Karpas-422 (cell line): ENCODE measurements around the gene TOP1. TPM values are rescaled to one million over a fixed set of nuclear protein-coding genes. Genes with fewer than 3 reads are reported as not detected.
"Not testable (repeated sequence)": the region's sequence is repeated elsewhere in the genome, so short reads cannot be mapped to it uniquely, and the experiment has no call there.

Source experiments
- DNase-seq: peaks from one replicate; pipeline ENCODE4 v3.0.0-alpha.2; 2015
- H2AFZ ChIP-seq: fragments of 200-600 bp; sonication (generic); 2 replicates; pipeline ENCODE4 v1.6.1; 2014; ENCODE audit warnings: antibody characterized with exemption, low read length, mixed read lengths
- H3K27ac ChIP-seq: fragments of 200-600 bp; sonication (generic); 2 replicates; pipeline ENCODE4 v1.5.1; 2014; ENCODE audit warnings: mild to moderate bottlenecking, low read length, moderate library complexity
- H3K27me3 ChIP-seq: fragments of 200-600 bp; sonication (generic); 2 replicates; pipeline ENCODE4 v1.6.1; 2014; ENCODE audit warnings: low read length, mixed read lengths
- H3K36me3 ChIP-seq: fragments of 200-600 bp; sonication (generic); 2 replicates; pipeline ENCODE4 v1.6.1; 2014; ENCODE audit warnings: low read length, mixed read lengths; ENCODE audit not compliant: insufficient read depth
- H3K4me1 ChIP-seq: fragments of 200-600 bp; sonication (generic); 2 replicates; pipeline ENCODE4 v1.6.1; 2014; ENCODE audit warnings: mild to moderate bottlenecking, low read length, mixed read lengths
- H3K4me2 ChIP-seq: fragments of 200-600 bp; sonication (generic); 2 replicates; pipeline ENCODE4 v1.6.1; 2014; ENCODE audit warnings: low read length, low read depth, mild to moderate bottlenecking; ENCODE audit not compliant: poor library complexity, severe bottlenecking
- H3K4me3 ChIP-seq: fragments of 200-600 bp; sonication (generic); 2 replicates; pipeline ENCODE4 v1.5.1; 2014; ENCODE audit warnings: mild to moderate bottlenecking, antibody characterized with exemption, low read length, mixed read lengths
- H3K79me2 ChIP-seq: fragments of 200-600 bp; sonication (generic); 2 replicates; pipeline ENCODE4 v1.6.1; 2014; ENCODE audit warnings: mild to moderate bottlenecking, low read length, mixed read lengths
- H3K9ac ChIP-seq: fragments of 200-600 bp; sonication (generic); 2 replicates; pipeline ENCODE4 v1.6.0; 2014; ENCODE audit warnings: low read length
- H3K9me2 ChIP-seq: fragments of 200-600 bp; sonication (generic), shearing (Covaris generic); replicated peaks from 2 replicates; pipeline ENCODE4 v1.6.0; 2014; ENCODE audit warnings: mild to moderate bottlenecking, low read length, moderate library complexity; ENCODE audit not compliant: insufficient read depth
- H3K9me3 ChIP-seq: fragments of 300-700, 200-600 bp; sonication (generic); 2 replicates; pipeline ENCODE4 v1.6.1; 2014; ENCODE audit warnings: low read length, mixed read lengths
- H4K20me1 ChIP-seq: fragments of 200-600 bp; sonication (generic); 2 replicates; pipeline ENCODE4 v1.6.1; 2014; ENCODE audit warnings: mild to moderate bottlenecking, antibody characterized with exemption, low read length, low read depth; ENCODE audit not compliant: insufficient read depth
- total RNA-seq: library from RNA; depleted of rRNA; stranded (reverse); fragments of >200 nt; shearing (Covaris generic); gene quantifications from 2 replicates; pipeline ENCODE4 v1.2.3, GENCODE V29; 2014; ENCODE audit warnings: low replicate concordance

Gene TOP1
- total RNA-seq, 1 experiment from 2014 or later = 101 TPM

DNA sequence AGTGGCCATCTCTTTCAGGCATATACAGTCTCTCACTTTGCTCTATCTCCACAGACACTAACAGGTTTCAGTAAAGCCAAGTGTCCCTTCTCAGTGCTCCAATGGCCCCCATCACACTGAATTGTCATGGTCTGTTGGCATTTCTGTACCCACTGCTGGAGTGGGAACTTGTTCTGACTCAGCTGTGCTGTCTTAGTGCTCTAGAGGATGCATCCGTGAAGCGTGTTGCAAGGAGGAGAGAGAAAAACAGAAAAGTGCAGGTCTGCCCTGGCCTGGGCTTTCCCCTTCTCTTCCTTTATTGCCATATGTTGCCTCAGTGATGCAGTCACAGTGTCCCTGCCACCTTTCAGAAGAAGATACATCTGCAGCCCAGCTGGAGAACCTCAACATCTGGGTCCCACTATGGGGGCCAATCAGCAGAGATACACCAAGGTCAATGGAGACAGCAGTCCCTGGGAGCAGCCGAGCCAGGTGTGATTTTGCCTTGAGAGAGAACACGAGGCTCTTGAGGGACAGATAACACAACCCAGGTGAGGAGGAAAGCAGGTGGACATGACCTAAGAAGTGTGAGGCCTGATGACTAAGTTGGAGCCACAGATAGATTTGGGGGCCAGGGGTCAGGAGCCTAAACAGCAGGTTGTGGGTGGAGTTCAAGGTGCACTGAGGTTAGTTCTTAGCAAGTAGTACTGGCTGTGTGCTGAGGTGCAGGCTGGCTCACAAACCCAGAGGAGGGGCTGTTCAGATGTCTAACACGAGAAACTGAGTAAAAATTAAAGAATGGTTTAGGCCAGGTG is 103.2 kb downstream of the TOP1 start:
- Histone ChIP-seq H4K20me1 (no peaks in the 10 kb centered on the region), H3K9me3 (no peaks in the 10 kb centered on the region), H3K79me2 (no peaks in the 10 kb centered on the region), H3K27me3 (no peaks in the 10 kb centered on the region), H3K4me3 (no peak overlapping the region), H3K9ac (no peak overlapping the region; the same call in 1 of the 2 replicates), H3K36me3 (peaks cover 12% of the 10 kb centered on the region), H3K4me2 (no peak overlapping the region), H2AFZ (no peak overlapping the region), H3K27ac (peak overlapping the region; percentile 32), H3K9me2 (no peaks in the 10 kb centered on the region), H3K4me1 (peaks cover 44% of the 10 kb centered on the region)
- no peak for DNase-seq

DNA sequence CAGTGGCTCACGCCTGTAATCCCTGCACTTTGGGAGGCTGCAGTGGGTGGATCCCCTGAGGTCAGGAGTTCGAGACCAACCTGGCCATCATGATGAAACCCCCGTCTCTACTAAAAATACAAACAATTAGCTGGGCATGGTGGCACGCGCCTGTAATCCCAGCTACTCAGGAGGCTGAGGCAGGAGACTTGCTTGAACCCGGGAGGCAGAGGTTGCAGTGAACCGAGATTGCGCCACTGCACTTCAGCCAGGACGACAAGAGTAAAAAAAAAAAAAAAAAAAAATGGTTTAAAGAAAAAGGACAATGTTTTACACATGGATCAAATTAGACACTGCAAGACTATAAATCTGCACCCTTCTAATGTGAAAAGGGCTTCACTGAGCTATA is 103.8 kb downstream of the TOP1 start:
- DNase-seq = not testable (repeated sequence)

DNA sequence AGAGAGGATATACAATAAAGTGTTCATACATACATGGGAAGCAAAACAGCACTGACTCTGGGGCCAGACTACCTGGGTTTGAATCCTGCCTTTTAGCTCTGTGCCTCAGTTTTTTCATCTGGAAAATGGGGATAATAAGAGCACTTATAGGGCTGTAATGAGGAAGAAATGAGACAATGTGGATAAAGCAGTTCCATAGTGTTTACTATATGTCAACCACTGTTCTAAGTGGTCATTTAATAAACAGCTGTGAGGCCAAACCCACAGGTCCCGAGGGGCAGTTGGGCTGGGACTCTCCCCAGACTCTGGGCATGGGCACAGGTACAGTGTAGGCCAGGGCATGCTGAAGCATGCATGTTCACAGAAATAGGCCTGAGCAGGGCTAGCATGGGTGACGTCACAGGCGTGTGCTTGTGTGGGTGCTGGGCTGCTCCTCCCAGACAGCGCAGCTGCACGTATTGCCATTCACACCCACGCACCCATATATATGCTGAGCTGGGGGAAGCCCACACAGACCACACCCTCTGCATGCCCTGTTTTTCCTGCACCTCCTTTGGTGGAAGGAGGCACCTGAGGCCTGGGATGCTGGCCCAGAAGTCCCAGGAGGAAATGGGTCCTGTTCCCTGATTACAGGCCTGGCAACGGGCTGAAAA is 105.2 kb downstream of the TOP1 start:
- H3K27ac ChIP-seq = peak overlapping the region; percentile 65
- peak; percentile 85 for DNase-seq
- H3K9me2 ChIP-seq = no peaks in the 10 kb centered on the region
- no peaks in the 10 kb centered on the region for H3K27me3 ChIP-seq
- H2AFZ ChIP-seq = no peak overlapping the region
- no peaks in the 10 kb centered on the region for H4K20me1 ChIP-seq
- H3K4me2 ChIP-seq = no peak overlapping the region
- peaks cover 5% of the 10 kb centered on the region; the same call in 1 of the 2 replicates for H3K36me3 ChIP-seq
- H3K79me2 ChIP-seq = peaks cover 15% of the 10 kb centered on the region
- no peak overlapping the region for H3K4me3 ChIP-seq
- H3K9me3 ChIP-seq = no peaks in the 10 kb centered on the region
- no peak overlapping the region for H3K9ac ChIP-seq
- peaks cover 51% of the 10 kb centered on the region for H3K4me1 ChIP-seq

More for the DNA sequence above, 103.8 kb downstream of the TOP1 start:
- not testable (repeated sequence) for H4K20me1 ChIP-seq, H3K27ac ChIP-seq, H3K9me2 ChIP-seq, H3K27me3 ChIP-seq, H3K4me3 ChIP-seq, H2AFZ ChIP-seq, H3K4me2 ChIP-seq, H3K9ac ChIP-seq, H3K9me3 ChIP-seq, H3K79me2 ChIP-seq, H3K36me3 ChIP-seq
- peaks cover 44% of the 10 kb centered on the region for H3K4me1 ChIP-seq

DNA sequence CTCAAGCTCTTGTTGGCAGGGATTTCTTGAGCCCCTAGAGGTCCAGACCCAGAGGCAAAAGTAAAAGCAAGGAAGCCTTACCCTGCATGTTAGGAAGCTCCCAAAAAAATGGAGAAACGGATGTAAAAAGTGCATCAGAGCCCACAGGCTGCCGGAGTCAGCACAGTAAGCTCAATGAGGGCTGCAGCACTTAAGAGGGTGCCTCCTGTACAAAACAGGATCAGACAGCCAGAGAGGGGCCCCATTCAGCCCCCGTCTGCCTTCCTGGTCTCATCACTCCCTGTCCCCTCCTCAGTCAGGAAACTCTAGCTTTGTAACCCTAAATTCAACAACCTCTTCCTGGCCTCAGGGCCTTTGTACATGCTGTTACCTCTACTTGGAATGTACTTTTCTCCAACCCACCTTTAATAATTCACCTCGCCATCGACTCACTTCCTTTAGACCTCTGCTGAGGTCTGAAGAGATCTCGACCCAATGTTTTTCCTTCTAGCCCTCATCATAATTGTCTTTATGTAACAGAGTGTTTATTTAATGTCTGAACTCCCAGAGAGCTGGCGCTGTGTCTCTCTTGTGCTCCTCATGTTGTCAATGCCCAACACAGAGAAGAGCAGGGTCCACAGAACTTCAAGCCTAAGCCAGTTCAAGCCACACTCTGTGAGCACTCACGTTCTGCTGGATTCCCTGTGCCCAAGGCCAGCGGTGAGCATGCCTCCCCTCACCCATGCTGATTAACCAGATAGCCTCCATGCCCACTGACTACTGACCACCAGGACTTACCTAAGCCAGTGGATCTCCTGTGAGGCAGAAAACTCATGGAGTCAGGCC is 106.0 kb downstream of the TOP1 start:
- peak overlapping the region; percentile 65 for H3K27ac ChIP-seq
- H3K4me1 ChIP-seq = peaks cover 58% of the 10 kb centered on the region
- H3K9ac ChIP-seq = no peak overlapping the region

DNA sequence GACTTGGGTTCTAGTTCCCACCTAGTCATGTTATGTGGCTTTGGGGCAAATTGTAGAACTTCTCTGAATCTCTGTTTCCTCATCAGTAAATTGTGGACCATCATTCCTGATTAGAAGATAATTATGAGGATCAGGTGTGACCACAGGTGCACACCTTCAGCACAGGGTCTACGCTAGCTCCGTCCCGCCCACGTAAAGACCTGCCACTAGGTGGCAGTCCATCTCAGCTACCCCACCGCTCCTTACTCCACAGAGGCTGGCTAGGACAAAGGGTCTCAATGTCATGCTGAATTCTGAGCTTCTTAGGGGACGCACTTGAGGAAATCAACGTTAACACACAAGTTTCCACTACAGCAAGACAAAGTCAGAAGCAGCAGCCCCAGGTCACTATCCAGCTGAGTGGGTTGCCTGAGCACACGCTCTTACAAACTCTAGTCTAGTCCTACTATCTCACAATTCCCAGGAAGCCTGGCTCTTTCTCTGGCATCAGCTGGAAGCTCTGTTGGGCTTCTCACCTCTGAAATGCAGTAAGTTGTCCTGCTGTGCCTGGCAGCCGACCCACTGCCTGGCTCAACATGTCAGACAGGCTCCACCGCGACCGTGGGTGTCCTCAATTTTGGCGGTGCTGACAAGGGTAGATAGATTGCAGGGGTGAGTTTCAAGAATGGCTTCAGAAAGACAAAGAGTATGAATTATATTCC is 106.7 kb downstream of the TOP1 start:
- Histone ChIP-seq H2AFZ (no peak overlapping the region), H3K4me1 (peaks cover 66% of the 10 kb centered on the region), H3K9me3 (no peaks in the 10 kb centered on the region), H3K9me2 (no peaks in the 10 kb centered on the region), H3K36me3 (peaks cover 3% of the 10 kb centered on the region; the same call in 1 of the 2 replicates), H3K27ac (0 out of 2 replicates have a peak overlapping the region, but pooled peaks have one; percentile 65), H3K4me3 (no peak overlapping the region), H3K79me2 (peaks cover 30% of the 10 kb centered on the region), H3K4me2 (peak overlapping the region; percentile 74), H3K9ac (no peak overlapping the region), H3K27me3 (no peaks in the 10 kb centered on the region), H4K20me1 (peaks cover 4% of the 10 kb centered on the region; the same call in 1 of the 2 replicates)
- DNase-seq = peak; percentile 89

More for the DNA sequence above, 106.0 kb downstream of the TOP1 start:
- Histone ChIP-seq H3K27me3 (no peaks in the 10 kb centered on the region), H3K4me3 (no peak overlapping the region), H2AFZ (no peak overlapping the region), H4K20me1 (peaks cover 4% of the 10 kb centered on the region; the same call in 1 of the 2 replicates), H3K79me2 (peaks cover 22% of the 10 kb centered on the region), H3K4me2 (peak overlapping the region; percentile 74), H3K36me3 (peaks cover 5% of the 10 kb centered on the region; the same call in 1 of the 2 replicates), H3K9me2 (no peaks in the 10 kb centered on the region), H3K9me3 (no peaks in the 10 kb centered on the region)
- DNase-seq = no peak

DNA sequence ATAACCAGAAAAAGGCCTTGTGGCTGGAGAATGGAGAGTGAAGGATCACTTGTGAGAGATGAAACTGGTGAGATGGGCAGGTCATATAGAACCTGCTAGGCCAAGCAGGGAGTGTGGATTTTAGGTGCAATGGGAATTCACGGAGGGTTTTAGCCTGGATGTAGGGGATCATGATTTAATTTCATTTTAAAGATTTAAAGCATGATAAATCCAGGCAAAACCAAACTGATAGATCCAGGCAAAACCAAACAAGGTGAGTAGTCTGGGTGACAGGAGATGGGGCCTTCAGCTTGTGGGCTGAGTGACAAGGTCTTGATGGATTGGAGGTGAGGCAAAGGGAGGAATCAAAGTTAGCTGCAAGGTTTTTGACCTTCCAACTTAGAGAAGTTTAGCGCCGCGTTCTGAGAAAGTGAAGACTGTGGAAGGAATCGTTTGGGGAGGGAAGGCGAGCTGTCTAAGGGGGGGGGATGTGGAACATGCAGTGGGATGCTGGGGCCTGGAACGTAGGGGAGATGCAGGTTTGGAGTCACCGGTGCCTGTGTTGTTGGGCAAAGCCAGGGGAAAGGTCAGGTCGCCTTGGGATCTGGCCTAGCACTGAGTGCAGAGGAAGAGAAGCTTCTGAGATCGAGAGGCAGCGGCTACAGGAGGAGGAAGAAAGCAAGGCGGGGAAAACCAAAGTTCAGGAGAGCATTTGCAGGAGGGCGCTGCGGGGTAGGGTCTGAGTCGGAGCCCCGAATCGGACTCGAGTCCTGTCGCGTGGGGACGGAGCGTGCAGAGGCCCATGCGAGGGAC is 107.5 kb downstream of the TOP1 start:
- H3K9ac ChIP-seq = peak overlapping the region; percentile 91
- no peaks in the 10 kb centered on the region for H3K9me3 ChIP-seq
- no peaks in the 10 kb centered on the region for H3K27me3 ChIP-seq
- peaks cover 37% of the 10 kb centered on the region for H3K79me2 ChIP-seq
- H3K36me3 ChIP-seq = no peaks in the 10 kb centered on the region
- peak overlapping the region; percentile 20; the same call in 1 of the 2 replicates for H3K27ac ChIP-seq
- peaks cover 4% of the 10 kb centered on the region; the same call in 1 of the 2 replicates for H4K20me1 ChIP-seq
- H3K4me1 ChIP-seq = peaks cover 71% of the 10 kb centered on the region
- H3K9me2 ChIP-seq = no peaks in the 10 kb centered on the region
- peak overlapping the region; percentile 85 for H3K4me3 ChIP-seq
- H2AFZ ChIP-seq = peak overlapping the region; percentile 51; the same call in 1 of the 2 replicates
- peak overlapping the region; percentile 74 for H3K4me2 ChIP-seq
- peak; percentile 55 for DNase-seq
